ENCODE results near the gene CORO2B.

Gene CORO2B

DNA sequence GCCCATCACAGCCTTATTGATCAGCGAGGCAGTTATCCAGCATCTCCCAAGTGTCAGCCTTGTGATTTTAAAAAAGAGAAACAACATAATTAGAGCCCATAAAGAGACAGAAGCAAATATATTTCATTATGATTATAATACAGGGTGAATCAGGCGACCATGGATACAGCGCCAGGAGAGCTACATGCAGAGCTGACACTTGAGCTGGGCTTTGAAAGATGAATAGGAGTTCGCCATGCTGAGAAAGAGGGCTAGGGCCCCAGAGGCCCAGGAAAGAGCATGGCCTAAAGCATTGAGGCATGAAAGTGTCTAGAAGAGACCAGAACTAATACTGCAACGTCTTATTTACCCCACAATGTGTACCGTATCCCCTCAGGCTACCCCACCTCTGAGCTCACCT, 4.2 kb upstream of the CORO2B start:
- no peak for DNase-seq

- DNase-seq: no peak
Observed at GRCh38 chr15:68576235-68576892, 2.4 kb upstream of the CORO2B start.

GRCh38 chr15:68578175-68578979, 416 bp upstream of the CORO2B start:
- DNase-seq: peak; percentile 31 to 53

DNA sequence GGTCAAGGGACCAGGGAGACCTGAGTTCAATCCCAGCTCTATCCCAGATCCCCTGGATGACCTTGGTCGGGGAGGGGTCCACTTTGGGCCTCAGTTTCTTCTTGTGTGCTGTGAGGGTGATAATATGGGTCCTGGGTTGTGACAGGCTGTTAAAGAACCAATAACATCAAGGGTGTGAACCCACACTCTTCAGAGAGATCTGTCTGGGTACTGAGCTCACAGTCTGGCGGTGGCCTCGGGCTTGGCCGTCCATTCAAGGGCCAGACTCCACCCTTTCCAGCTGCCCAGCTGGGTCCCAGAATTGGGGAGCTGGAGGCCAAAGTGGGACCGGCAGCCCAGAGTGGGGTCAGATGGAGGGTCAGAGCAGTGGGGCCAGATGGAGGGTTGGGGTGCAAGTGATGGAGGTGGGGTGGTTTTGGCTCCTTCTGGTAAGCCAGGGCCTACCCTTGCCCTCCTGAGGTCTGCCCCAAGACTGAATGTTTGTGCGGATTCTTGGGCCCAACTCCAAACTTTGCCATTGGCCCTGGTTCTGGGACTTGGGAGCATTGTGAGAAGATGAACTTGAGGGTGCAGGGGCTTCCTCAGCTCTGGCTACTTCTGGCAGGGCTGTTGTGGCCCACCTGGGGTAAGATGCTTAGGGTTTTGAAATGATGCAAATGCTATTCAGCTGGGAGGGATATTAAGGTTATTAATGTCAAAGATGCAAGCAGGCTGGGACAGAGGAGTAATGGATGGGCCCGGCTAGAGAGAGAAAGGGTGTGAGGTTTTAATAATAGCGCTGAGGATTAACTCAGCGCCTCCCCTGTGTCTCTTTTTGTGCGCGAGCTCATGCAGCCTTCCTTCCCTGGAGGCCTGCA, 1.5 kb downstream of the CORO2B start:
- no peak for DNase-seq

DNA sequence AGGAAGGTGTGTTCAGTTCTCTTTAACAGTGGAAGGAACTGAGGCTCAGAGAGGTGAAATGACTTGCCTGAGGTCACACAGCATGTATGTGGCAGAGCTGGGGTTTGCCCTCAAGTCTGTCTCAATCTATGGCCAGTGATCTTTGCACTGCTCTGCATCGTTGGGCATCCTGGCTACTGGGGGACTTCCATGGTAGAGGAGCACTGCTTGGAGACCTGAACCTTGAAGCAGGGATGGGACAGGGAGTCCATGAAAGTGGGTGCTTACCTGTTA, 2.0 kb downstream of the CORO2B start:
- DNase-seq: no peak

DNA sequence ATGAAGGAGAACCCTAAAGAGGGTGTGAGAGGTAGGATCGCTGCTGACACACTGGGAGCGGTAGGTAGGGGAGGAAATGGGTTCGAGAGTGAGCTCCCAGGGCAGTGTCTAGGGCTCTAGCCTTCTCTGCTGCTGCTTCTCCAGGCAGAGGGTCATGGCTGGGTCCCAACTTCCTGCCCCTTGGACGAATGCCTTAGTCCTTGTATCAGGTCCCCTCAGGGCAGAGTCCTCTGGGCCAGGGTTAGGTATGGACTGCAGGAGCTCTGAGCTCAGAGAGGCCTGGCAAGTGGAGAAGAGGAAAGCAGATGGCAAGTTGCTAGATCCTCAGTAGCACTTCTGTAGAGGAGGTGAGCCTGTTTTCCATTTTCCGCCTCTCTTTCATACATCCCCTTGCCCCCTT, 2.9 kb downstream of the CORO2B start:
- DNase-seq: no peak

DNA sequence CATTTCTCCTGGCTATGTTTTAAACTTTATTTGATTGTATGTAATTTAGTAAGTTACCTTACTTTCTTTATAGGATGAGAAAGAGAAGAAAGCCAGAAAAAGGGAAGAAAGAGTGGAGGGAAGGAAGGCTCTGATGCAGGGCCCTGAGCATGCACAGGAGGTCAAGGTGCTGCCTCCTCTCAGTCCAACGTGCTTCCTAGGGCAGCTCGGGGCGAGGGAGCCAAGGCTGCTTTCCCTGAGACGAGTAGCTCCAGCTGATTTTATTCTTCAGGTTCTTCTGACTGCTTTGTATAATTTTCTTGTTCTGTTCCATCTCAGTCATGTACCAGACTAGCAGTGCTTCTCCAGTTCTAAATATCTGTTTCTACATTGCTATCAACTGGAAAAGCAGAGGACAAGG, 3.4 kb downstream of the CORO2B start:
- no peak for DNase-seq

GRCh38 chr15:68582864-68583263, 4.1 kb downstream of the CORO2B start:
- no peak for DNase-seq

DNA sequence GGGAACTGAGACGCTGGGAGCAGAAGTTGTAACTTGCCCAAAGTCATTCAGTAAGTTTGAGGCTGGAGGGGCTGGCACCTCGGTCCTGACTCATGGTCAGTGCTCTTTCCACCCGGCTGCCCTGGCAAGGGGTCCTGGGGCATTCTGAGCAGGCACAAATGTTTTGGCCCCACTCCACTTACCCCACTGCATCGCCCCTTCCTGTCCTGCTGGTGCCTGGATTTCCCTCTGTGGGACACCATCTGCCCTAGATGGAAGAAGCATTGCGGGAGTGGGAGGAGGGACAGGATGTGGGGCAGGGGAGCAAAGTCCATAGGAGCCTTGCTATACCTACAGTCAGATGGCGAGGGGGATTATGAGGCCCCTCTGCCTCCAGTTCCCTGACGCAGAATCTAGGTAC, 4.5 kb downstream of the CORO2B start:
- no peak for DNase-seq

DNA sequence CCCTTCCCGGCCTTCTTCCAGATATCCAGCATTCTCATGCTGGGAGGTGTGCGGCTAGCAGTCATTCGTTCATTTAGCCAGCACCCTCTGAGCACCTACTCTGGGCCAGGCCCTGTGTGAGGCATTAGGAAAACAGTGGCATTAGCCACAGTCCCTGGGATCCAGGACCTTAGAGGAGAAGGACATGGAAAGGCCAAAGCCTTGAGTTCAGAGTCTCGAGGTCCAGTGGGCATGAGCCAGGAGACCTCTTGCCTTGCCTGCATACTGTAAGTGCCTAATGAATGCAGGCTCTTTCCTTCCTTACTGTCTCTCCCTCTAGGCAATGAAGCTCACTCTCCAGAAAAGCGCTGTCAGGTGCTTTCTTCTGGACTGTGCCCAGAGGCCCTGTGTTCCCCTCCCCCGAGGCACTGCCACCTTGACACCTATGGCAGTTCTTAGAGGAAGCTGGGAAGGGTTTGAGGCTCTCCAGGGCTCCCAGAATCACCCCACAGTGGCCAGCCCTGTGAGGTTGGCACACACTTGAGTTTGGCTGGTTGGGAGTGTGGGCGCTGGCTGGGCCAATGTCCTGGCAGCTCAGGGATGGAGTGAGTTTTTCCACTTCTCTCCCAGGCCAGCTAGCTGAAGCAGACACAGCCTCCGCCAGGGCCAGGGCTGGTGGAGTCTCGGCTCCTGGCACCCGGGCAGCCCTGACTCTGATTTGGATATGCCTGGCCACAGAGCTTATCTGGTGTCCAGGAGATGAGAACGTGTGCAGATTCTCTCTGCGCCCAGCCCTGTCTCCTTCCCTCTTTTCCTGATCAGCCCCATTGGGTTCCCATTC, 5.4 kb downstream of the CORO2B start:
- DNase-seq: no peak

DNA sequence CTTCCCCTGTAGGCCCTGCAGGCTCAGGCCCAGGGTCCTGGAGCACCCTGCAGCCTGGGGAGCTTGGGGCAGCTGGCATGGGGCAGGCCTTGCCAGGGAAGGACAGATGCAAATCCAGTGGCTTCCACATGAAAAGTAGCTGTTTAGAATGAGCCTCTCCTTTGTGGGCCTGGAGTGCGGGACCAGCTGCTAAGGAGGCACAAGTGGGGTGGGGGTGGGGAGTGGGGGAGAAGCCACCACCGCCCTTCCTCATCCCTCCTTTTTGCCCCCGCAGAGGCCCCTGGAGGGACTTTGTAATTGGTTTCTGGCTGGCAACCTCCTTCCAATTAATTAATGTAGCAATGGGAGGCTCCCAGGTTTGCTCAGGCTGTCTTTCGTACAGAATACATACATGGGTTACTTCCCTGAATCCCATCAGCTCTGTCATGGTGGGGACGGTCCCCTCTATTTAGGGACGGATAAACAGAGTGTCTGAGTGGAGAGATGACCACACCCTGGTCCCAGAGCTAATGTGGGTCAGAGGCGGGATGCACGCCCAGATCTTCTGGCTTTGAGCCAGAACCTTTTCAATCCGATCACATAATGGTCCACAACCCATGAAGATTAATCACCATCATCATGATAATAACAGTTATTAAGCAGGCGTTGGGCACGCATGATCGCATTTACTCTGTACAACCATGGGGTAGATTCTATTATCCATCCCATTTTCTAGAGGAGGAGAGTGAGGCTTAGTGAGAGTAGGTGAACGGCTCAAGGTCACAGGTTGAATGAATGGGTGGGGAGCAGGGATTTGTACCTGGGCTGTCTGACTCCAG, 6.2 kb downstream of the CORO2B start:
- DNase-seq: no peak

DNA sequence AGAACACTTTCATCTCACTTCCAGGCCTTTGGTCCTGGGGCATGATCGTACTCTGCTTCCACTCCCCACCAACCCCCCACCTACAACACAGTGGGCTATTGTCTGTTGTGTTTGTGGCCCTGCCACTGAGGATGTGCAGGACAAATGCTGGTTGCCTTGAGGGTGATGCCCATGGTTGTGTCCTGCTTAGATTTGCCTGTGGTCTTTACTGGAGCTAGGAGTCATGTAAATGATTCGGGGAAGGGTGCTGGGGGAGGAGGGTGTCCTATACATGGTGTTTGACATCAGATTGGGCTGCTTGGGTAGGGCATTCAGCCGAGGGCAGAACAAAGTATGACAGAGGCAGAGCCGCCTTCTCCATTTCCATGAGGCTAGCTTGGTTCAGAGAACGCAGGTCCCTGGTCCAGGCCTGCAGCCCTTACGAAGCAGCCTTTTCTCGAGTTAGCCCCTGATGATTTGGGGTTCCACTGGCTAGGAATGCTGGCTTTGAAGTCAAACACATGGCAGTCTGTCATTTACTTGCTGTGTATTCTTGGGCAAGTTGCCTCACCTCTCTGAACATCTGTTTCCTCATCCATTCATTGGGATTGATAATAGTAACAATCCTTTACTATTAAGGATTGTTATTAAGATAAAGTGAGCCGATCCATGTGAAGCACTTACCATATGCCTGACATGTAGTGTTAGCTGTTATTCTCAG, 6.9 kb downstream of the CORO2B start:
- no peak for DNase-seq

- peak; percentile 8 to 18 for DNase-seq
Observed at GRCh38 chr15:68586274-68586961, 7.6 kb downstream of the CORO2B start.

DNA sequence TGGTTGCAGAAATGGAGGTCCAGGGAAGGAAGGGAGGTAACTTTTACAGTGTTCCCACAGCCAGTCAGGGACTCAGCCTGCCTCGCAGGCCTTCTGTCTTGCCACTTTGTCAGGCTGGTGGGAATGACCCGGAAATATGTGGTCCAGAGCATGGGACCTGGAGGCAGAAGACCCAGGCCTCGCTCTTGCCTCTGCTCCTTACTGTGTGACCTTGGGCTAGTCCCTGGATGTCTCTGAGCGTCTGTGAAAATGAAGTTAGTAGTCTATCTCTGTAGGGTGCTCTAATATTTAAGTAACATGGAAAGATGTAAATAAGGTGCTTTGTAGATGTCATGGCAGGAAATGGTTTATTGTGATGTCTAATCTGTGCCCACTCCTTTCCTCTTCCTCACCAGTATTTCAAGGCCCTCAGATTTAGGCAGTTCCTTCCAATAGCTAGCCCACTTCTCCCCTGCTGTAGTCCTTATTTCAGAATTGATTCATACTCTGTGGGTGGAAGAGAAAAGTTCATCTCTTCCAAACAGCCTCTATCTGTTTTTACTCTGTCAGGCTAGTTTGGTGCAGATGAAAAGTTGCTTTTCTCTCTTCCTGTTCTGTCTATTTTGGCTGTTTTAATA, 9.1 kb downstream of the CORO2B start:
- DNase-seq: no peak

DNA sequence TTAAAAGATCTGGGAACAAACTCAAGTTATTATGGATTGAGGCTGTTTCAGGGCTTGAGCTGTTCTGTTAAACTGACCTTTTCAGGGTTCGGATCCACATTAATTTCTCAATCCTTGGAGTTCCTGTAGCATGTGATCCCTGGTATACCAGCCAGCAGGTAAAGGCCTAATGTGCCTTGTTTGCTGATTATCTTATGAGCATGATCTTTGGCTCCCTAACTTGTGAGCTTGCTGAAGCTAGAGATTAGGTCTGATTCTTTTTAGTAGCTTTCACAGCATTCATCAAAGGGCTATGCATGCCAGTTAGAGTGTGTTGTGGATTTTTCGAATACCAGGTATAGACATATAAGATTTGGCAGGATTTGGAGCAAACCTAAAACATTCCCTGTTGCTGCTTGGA, 10.3 kb downstream of the CORO2B start:
- no peak for DNase-seq

- DNase-seq: no peak
Observed at GRCh38 chr15:68589783-68590710, 11.3 kb downstream of the CORO2B start.

DNA sequence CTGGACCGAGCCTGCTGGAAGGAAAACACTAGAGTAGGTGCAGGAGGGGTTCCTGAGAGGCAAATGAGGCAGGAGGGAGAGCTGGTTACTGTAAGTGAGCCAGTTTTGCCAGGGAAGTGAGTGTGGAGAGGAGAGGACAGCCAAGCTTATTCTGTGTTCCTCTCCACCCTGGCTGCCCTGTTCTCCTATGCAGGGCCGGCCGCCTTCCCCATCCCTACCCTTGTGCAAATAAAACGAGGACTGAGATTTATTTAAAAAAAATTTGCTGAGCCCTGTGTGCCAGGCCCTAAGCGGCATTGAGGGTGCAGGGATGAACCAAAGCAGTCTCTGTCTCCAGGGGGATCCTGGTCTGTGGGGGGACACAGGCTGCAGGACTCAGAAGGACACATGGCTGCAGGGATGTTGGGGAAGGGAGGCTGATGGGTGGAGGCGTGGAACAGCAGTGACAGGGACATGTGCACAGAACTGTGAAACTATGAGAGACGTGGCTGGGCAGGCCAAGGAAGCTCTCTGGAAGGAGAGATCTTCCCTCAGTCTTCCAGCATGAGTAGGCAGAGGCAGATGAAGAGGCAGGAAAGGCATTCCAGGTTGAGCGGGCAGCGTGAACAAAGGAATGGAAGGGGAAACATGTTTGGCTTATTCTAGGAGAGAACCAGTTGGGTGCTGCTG, 12.1 kb downstream of the CORO2B start:
- no peak for DNase-seq

- DNase-seq: no peak
Observed at GRCh38 chr15:68592054-68592453, 13.3 kb downstream of the CORO2B start.

GRCh38 chr15:68592544-68592943, 13.8 kb downstream of the CORO2B start:
- DNase-seq: no peak
